Natural killer cell (primary cell): ENCODE data around the gene CMC2. TPM values are rescaled to one million over a fixed set of nuclear protein-coding genes. Genes with fewer than 3 reads are reported as not detected.

Source experiments
- ATAC-seq, 3 donors: fragments of 150-1000 bp in 2 of 3; fragments of 200-7000 bp in 1 of 3; cut with Tn5 transposase; 1 replicate in 1 of 3; 2 replicates in 2 of 3; pipeline ENCODE4 v1.10.0; 2021; ENCODE audit warnings: mild to moderate bottlenecking in 2 of 3, moderate library complexity in 2 of 3
- DNase-seq, 2 donors: peaks; one replicate each; pipeline versions ENCODE4 v3.0.0 to v3.0.0-alpha.2; 2013 to 2021; ENCODE audit warnings: mixed read lengths in 1 of 2
- H3K27ac ChIP-seq: one replicate; pipeline ENCODE4 v1.5.1; 2013; ENCODE audit warnings: mild to moderate bottlenecking, low read length
- H3K27me3 ChIP-seq: one replicate; pipeline ENCODE4 v1.6.1; 2013; ENCODE audit warnings: low read length; ENCODE audit not compliant: control insufficient read depth, insufficient read depth
- H3K36me3 ChIP-seq: one replicate; pipeline ENCODE4 v1.6.1; 2013; ENCODE audit warnings: low read length; ENCODE audit not compliant: control insufficient read depth, insufficient read depth
- H3K4me1 ChIP-seq: one replicate; pipeline ENCODE4 v1.6.1; 2013; ENCODE audit warnings: low read length; ENCODE audit not compliant: control insufficient read depth, insufficient read depth
- H3K4me3 ChIP-seq: one replicate; pipeline ENCODE4 v1.5.1; 2013; ENCODE audit warnings: low read length
- H3K9me3 ChIP-seq: one replicate; pipeline ENCODE4 v1.6.1; 2013; ENCODE audit warnings: low read length; ENCODE audit not compliant: control insufficient read depth, insufficient read depth
- H3K27ac Mint-ChIP-seq, 2 donors: one replicate each; pipeline ENCODE4 v1.8.0; 2022; ENCODE audit warnings: mild to moderate bottlenecking in 2 of 2, mixed read lengths in 2 of 2, moderate library complexity in 1 of 2
- H3K27me3 Mint-ChIP-seq, 2 donors: one replicate each; pipeline ENCODE4 v1.8.0; 2022; ENCODE audit warnings: low read depth in 2 of 2, mixed read lengths in 2 of 2
- H3K36me3 Mint-ChIP-seq: one replicate; pipeline ENCODE4 v1.8.0; 2022; ENCODE audit warnings: mixed read lengths
- H3K4me1 Mint-ChIP-seq, 2 donors: one replicate each; pipeline ENCODE4 v1.8.0; 2022; ENCODE audit warnings: mixed read lengths in 2 of 2
- H3K4me3 Mint-ChIP-seq: one replicate; pipeline ENCODE4 v1.8.0; 2022; ENCODE audit warnings: mild to moderate bottlenecking, moderate library complexity, mixed read lengths
- H3K9me3 Mint-ChIP-seq, 2 donors: one replicate each; pipeline ENCODE4 v1.8.0; 2022; ENCODE audit warnings: mixed read lengths in 2 of 2
- WGBS: methylation state at CpG from one replicate; pipeline ENCODE4 v1.1.7; 2013; ENCODE audit warnings: missing lambda C conversion rate; ENCODE audit not compliant: insufficient coverage; 5-methylcytosine and 5-hydroxymethylcytosine counted together
- intact Hi-C: fragments of 100-400 bp; cut with micrococcal nuclease; formaldehyde crosslinking; loops from one replicate; pipeline ENCODE4 v1.14.2; 2022
- total RNA-seq, 4 donors: library from RNA; stranded (reverse); fragments of 120-200 nt in 1 of 4; gene quantifications; one replicate each; pipeline versions ENCODE4 v1.2.3 to v1.2.4, GENCODE V29; 2013 to 2022
- TF ChIP-seq, protein P1 (sequence below): fragments of 200-600 bp; IDR thresholded peaks from one replicate; pipeline ENCODE4 v1.8.0; 2022; ENCODE audit warnings: antibody characterized with exemption

CMC2 gene
- total RNA-seq, 3 donors from 2014 or later (not counting 1 experiment from before 2014, with no cell fraction given) = 52.3 to 63.5 (median 63.2) TPM

GRCh38 chr16:81026429-81026828, 19.7 kb upstream of the CMC2 start:
- Mint-ChIP-seq H3K36me3 (no peaks in the 10 kb centered on the region), H3K4me1 (no peaks in the 10 kb centered on the region), H3K4me3 (no peak overlapping the region), H3K27ac (no peak overlapping the region), H3K27me3 (no peaks in the 10 kb centered on the region), H3K9me3 (no peaks in the 10 kb centered on the region)
- Histone ChIP-seq H3K36me3 (no peaks in the 10 kb centered on the region), H3K4me1 (no peaks in the 10 kb centered on the region), H3K27ac (no peak overlapping the region), H3K4me3 (no peak overlapping the region), H3K27me3 (no peaks in the 10 kb centered on the region), H3K9me3 (no peaks in the 10 kb centered on the region)
- no CpG with 5 or more reads among the region's 4 CpGs for WGBS
- DNase-seq (no peak), ATAC-seq (no peak)
- TF ChIP-seq, protein P1, sequence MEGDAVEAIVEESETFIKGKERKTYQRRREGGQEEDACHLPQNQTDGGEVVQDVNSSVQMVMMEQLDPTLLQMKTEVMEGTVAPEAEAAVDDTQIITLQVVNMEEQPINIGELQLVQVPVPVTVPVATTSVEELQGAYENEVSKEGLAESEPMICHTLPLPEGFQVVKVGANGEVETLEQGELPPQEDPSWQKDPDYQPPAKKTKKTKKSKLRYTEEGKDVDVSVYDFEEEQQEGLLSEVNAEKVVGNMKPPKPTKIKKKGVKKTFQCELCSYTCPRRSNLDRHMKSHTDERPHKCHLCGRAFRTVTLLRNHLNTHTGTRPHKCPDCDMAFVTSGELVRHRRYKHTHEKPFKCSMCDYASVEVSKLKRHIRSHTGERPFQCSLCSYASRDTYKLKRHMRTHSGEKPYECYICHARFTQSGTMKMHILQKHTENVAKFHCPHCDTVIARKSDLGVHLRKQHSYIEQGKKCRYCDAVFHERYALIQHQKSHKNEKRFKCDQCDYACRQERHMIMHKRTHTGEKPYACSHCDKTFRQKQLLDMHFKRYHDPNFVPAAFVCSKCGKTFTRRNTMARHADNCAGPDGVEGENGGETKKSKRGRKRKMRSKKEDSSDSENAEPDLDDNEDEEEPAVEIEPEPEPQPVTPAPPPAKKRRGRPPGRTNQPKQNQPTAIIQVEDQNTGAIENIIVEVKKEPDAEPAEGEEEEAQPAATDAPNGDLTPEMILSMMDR = no peak
- intact Hi-C loops = no loop called here

GRCh38 chr16:81018496-81018895, 11.8 kb upstream of the CMC2 start:
- Mint-ChIP-seq H3K4me3 (no peak overlapping the region), H3K27me3 (no peaks in the 10 kb centered on the region), H3K9me3 (no peaks in the 10 kb centered on the region), H3K36me3 (no peaks in the 10 kb centered on the region), H3K27ac (no peak overlapping the region), H3K4me1 (no peaks in the 10 kb centered on the region)
- ATAC-seq (no peak), DNase-seq (no peak)
- 94% methylated on average over 2 of the region's 2 CpGs for WGBS
- no peaks in the 10 kb centered on the region for H3K27me3 ChIP-seq
- no peak overlapping the region for H3K27ac ChIP-seq
- intact Hi-C loops = no loop called here
- H3K9me3 ChIP-seq = no peaks in the 10 kb centered on the region
- peaks cover 5% of the 10 kb centered on the region for H3K36me3 ChIP-seq
- TF ChIP-seq, protein P1 = no peak
- no peak overlapping the region for H3K4me3 ChIP-seq
- H3K4me1 ChIP-seq = no peaks in the 10 kb centered on the region

DNA sequence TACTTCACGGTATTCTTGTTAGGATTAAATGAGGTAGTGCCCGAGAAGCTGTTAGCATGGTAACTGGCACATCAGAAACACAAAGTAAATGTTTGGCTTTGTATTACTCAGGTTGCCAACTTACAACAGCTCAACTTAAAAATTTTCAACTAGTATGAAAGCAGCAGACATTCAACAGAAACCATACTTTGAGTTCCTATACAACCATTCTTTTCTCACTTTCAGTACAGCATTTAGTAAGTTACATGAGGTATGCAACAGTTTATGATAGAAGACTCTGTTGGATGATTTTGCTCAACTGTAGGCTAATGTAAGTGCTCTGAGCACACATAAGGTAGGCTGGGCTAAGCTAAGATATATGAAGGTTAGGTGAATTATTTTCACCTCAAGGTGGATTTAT, 8.0 kb upstream of the CMC2 start:
- intact Hi-C loops = no loop called here
- H3K4me3 Mint-ChIP-seq = no peak overlapping the region
- no peaks in the 10 kb centered on the region for H3K4me1 Mint-ChIP-seq
- ATAC-seq (no peak), DNase-seq (no peak)
- H3K27me3 ChIP-seq = no peaks in the 10 kb centered on the region
- no peaks in the 10 kb centered on the region for H3K9me3 ChIP-seq
- H3K27ac Mint-ChIP-seq = no peak overlapping the region
- no peaks in the 10 kb centered on the region for H3K4me1 ChIP-seq
- H3K9me3 Mint-ChIP-seq = no peaks in the 10 kb centered on the region
- H3K27ac ChIP-seq = no peak overlapping the region
- H3K36me3 ChIP-seq = peaks cover 2% of the 10 kb centered on the region
- H3K27me3 Mint-ChIP-seq = no peaks in the 10 kb centered on the region
- no peak overlapping the region for H3K4me3 ChIP-seq
- TF ChIP-seq, protein P1 = no peak
- H3K36me3 Mint-ChIP-seq = no peaks in the 10 kb centered on the region
- 95% methylated on average over 2 of the region's 2 CpGs for WGBS

DNA sequence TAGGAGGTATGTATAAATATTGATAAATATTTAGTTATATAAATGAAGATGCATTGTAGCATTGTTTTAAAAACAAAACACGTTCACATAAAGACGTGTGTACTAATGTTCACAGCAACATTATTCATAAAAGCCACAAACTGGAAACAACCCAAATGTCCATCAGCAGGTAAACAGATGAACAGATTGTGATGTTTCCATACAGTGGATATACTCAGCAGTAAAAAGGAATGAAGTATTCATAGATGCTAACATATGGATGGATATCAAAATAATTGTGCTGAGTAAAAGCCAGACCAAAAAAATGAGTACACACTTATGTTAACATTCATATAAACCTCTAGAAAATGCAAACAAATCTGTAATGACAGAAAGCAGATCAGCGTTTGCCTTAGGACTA, 6.3 kb upstream of the CMC2 start:
- H3K27me3 Mint-ChIP-seq = no peaks in the 10 kb centered on the region
- Histone ChIP-seq H3K36me3 (peaks cover 2% of the 10 kb centered on the region), H3K9me3 (no peaks in the 10 kb centered on the region), H3K27ac (no peak overlapping the region), H3K4me1 (peaks cover 5% of the 10 kb centered on the region), H3K27me3 (no peaks in the 10 kb centered on the region), H3K4me3 (no peak overlapping the region)
- H3K4me1 Mint-ChIP-seq = no peaks in the 10 kb centered on the region
- WGBS = 94% methylated on average over 3 of the region's 3 CpGs
- ATAC-seq (no peak), DNase-seq (no peak)
- intact Hi-C loops = no loop called here
- H3K36me3 Mint-ChIP-seq = no peaks in the 10 kb centered on the region
- no peak overlapping the region for H3K4me3 Mint-ChIP-seq
- TF ChIP-seq, protein P1 = no peak
- H3K27ac Mint-ChIP-seq = no peak overlapping the region
- H3K9me3 Mint-ChIP-seq = no peaks in the 10 kb centered on the region
